Stomach (tissue), 9 donors: ENCODE measurements around the gene ATP9A. TPM values are rescaled to one million over a fixed set of nuclear protein-coding genes. Genes with fewer than 3 reads are reported as not detected.
"Not testable (repeated sequence)": the region's sequence is repeated elsewhere in the genome, so short reads cannot be mapped to it uniquely, and the experiment has no call there.

Experiments
- DNase-seq, 2 donors: peaks; one replicate each; pipeline versions ENCODE4 v3.0.0 to v3.0.0-alpha.2; 2013 to 2019
- H3K27ac ChIP-seq, 5 donors: fragments of 200-600 bp in 4 of 5; sonication (generic) in 4 of 5; one replicate each; pipeline ENCODE4 v1.5.1; 2013 to 2019; ENCODE audit warnings: mild to moderate bottlenecking in 1 of 5, moderate library complexity in 1 of 5
- H3K27me3 ChIP-seq, 3 donors: fragments of 200-600 bp; sonication (generic); one replicate each; pipeline ENCODE4 v1.5.1; 2017 to 2019; ENCODE audit warnings: mixed run types in 1 of 3
- H3K36me3 ChIP-seq, 4 donors: fragments of 200-600 bp; sonication (generic); 1 replicate in 3 of 4; 2 replicates in 1 of 4; pipeline ENCODE4 v1.5.1; 2016 to 2019
- H3K4me1 ChIP-seq, 4 donors: fragments of 200-600 bp; sonication (generic); one replicate each; pipeline ENCODE4 v1.5.1; 2016 to 2019
- H3K4me3 ChIP-seq, 4 donors: fragments of 200-600 bp; sonication (generic) in 3 of 4; one replicate each; pipeline ENCODE4 v1.5.1; 2016 to 2019; ENCODE audit warnings: mild to moderate bottlenecking in 1 of 4
- H3K9me3 ChIP-seq, 4 donors: fragments of 200-600 bp; sonication (generic); one replicate each; pipeline ENCODE4 v1.5.1; 2016 to 2019
- CTCF ChIP-seq, 7 experiments: fragments of 450-650 bp in 4 of 7; fragments of 200-600 bp in 3 of 7; sonication (generic) in 3 of 7; IDR thresholded peaks; one replicate each; pipeline ENCODE4 v1.5.1; 2016 to 2019; ENCODE audit warnings: antibody characterized with exemption in 7 of 7, control low read depth in 2 of 7, mild to moderate bottlenecking in 1 of 7
- EP300 ChIP-seq: sonication (generic); formaldehyde crosslinking; IDR thresholded peaks from one replicate; pipeline ENCODE4 v1.6.1; 2017; ENCODE audit warnings: antibody characterized with exemption
- POLR2A ChIP-seq, 4 donors: fragments of 450-650 bp; IDR thresholded peaks; one replicate each; pipeline ENCODE4 v1.6.1; 2016; ENCODE audit warnings: antibody characterized with exemption in 4 of 4, control low read depth in 2 of 4, mild to moderate bottlenecking in 1 of 4, moderate library complexity in 1 of 4
- POLR2AphosphoS5 ChIP-seq, 3 donors: sonication (generic); formaldehyde crosslinking; IDR thresholded peaks; one replicate each; pipeline ENCODE4 v1.6.1; 2016; ENCODE audit warnings: antibody characterized with exemption in 3 of 3
- WGBS, 5 donors: extraction: QIAGEN DNeasy Blood & Tissue Kit in 3 of 5; methylation state at CpG; one replicate each; pipeline versions ENCODE4 v1.1.5 to v1.1.7; 2013 to 2018; 5-methylcytosine and 5-hydroxymethylcytosine counted together
- intact Hi-C: fragments of 100-400 bp; cut with DNase I; formaldehyde crosslinking; loops from one replicate; pipeline ENCODE4 v1.15.1; 2023; ENCODE audit warnings: low total_unique reads
- polyA plus RNA-seq, 3 donors: library from polyadenylated mRNA; stranded (reverse); fragments of 200-250 nt; gene quantifications; one replicate each; pipeline ENCODE4 v1.2.3, GENCODE V29; 2013
- total RNA-seq, 5 donors: library from RNA; depleted of rRNA; stranded (reverse); fragments of >200 nt; gene quantifications; one replicate each; pipeline versions ENCODE4 v1.1.0 to v1.2.3, GENCODE V29; 2014 to 2016
- donor health status: healthy with polysubstance abuse.
- donor health status: Bipolar disorder and iron deficiency.
- donor health status: healthy.

ATP9A gene
- total and polyA plus RNA-seq, 8 donors, result 3.2 to 58.9 (median 12.7) TPM

GRCh38 chr20:51656726-51657260 lies 111.4 kb downstream of the ATP9A start:
- Histone ChIP-seq H3K36me3 (peaks cover 0 to 62% (median 59%) of the 10 kb centered on the region in 4 donors), H3K4me3 (no peak overlapping the region), H3K4me1 (peaks cover 0 to 11% (median 0%) of the 10 kb centered on the region in 4 donors), H3K9me3 (no peaks in the 10 kb centered on the region), H3K27me3 (no peaks in the 10 kb centered on the region), H3K27ac (no peak overlapping the region)
- intact Hi-C loops, result no loop called here
- TF ChIP-seq CTCF (IDR thresholded peaks at IDR 0.05) (no peak), POLR2A (IDR thresholded peaks at IDR 0.05) (no peak), POLR2AphosphoS5 (IDR thresholded peaks at IDR 0.05) (no peak), EP300 (no peak)
- no peak for DNase-seq
- 92 to 94% (median 93%) methylated on average over 21 of the region's 21 CpGs for WGBS, 5 donors

GRCh38 chr20:51656089-51656488 lies 112.1 kb downstream of the ATP9A start:
- not testable (repeated sequence) for H3K4me3 ChIP-seq

GRCh38 chr20:51654495-51654894 lies 113.7 kb downstream of the ATP9A start:
- Histone ChIP-seq H3K36me3 (peaks cover 0 to 67% (median 57%) of the 10 kb centered on the region in 4 donors), H3K4me1 (peaks cover 0 to 15% (median 0%) of the 10 kb centered on the region in 4 donors), H3K27ac (no peak overlapping the region), H3K4me3 (no peak overlapping the region), H3K27me3 (no peaks in the 10 kb centered on the region), H3K9me3 (no peaks in the 10 kb centered on the region)
- WGBS, 5 donors, result 81 to 94% (median 85%) methylated on average over 5 of the region's 5 CpGs
- intact Hi-C loops, result no loop called here
- no peak for DNase-seq
- TF ChIP-seq CTCF (IDR thresholded peaks at IDR 0.05) (no peak), EP300 (no peak), POLR2AphosphoS5 (IDR thresholded peaks at IDR 0.05) (no peak), POLR2A (IDR thresholded peaks at IDR 0.05) (no peak)

More at GRCh38 chr20:51656089-51656488, 112.1 kb downstream of the ATP9A start:
- intact Hi-C loops, H3K27ac ChIP-seq, H3K27me3 ChIP-seq, DNase-seq, H3K9me3 ChIP-seq: not testable (repeated sequence)
- H3K4me1 ChIP-seq, result peaks cover 0 to 14% (median 0%) of the 10 kb centered on the region in 4 donors
- peaks cover 0 to 64% (median 62%) of the 10 kb centered on the region in 4 donors for H3K36me3 ChIP-seq
- 90 to 96% (median 94%) methylated on average over 5 of the region's 5 CpGs for WGBS, 5 donors

- Histone ChIP-seq H3K27ac (no peak overlapping the region), H3K4me1 (peaks cover 0 to 15% (median 0%) of the 10 kb centered on the region in 4 donors), H3K27me3 (no peaks in the 10 kb centered on the region), H3K9me3 (no peaks in the 10 kb centered on the region), H3K36me3 (peaks cover 0 to 67% (median 61%) of the 10 kb centered on the region in 4 donors), H3K4me3 (no peak overlapping the region)
- WGBS, 5 donors, result 88 to 98% (median 93%) methylated on average over 4 of the region's 4 CpGs
- DNase-seq, result no peak
- TF ChIP-seq EP300 (no peak), POLR2A (IDR thresholded peaks at IDR 0.05) (no peak), POLR2AphosphoS5 (IDR thresholded peaks at IDR 0.05) (no peak), CTCF (IDR thresholded peaks at IDR 0.05) (no peak)
- intact Hi-C loops, result no loop called here
Observed at GRCh38 chr20:51654060-51654459, 114.1 kb downstream of the ATP9A start.

GRCh38 chr20:51653226-51653625 lies 115.0 kb downstream of the ATP9A start:
- Histone ChIP-seq H3K36me3 (peaks cover 0 to 73% (median 69%) of the 10 kb centered on the region in 4 donors), H3K4me3 (no peak overlapping the region), H3K4me1 (peaks cover 0 to 15% (median 0%) of the 10 kb centered on the region in 4 donors), H3K27ac (no peak overlapping the region), H3K27me3 (no peaks in the 10 kb centered on the region), H3K9me3 (no peaks in the 10 kb centered on the region)
- TF ChIP-seq POLR2A (IDR thresholded peaks at IDR 0.05) (no peak), POLR2AphosphoS5 (IDR thresholded peaks at IDR 0.05) (no peak), CTCF (IDR thresholded peaks at IDR 0.05) (no peak)
- DNase-seq, result no peak
- 70 to 86% (median 82%) methylated on average over 6 of the region's 6 CpGs for WGBS, 5 donors
- intact Hi-C loops, result no loop called here
